Measurements from ENCODE around the gene PASK. TPM values are rescaled to one million over a fixed set of nuclear protein-coding genes. Genes with fewer than 3 reads are reported as not detected.

PASK gene
- polyA plus RNA-seq, 1 donor from 2014 or later = 26.0 TPM

- H3K27me3 ChIP-seq (ENCODE audit: insufficient read depth, low read depth, low read length) = no peaks in the 10 kb centered on the region
- H3K4me2 ChIP-seq (ENCODE audit: low read length) = no peak overlapping the region
- H3K4me3 ChIP-seq (ENCODE audit: low read length) = no peak overlapping the region
These were observed 85.1 kb downstream of the PASK start for GRCh38 chr2:241064008-241064801.

DNA sequence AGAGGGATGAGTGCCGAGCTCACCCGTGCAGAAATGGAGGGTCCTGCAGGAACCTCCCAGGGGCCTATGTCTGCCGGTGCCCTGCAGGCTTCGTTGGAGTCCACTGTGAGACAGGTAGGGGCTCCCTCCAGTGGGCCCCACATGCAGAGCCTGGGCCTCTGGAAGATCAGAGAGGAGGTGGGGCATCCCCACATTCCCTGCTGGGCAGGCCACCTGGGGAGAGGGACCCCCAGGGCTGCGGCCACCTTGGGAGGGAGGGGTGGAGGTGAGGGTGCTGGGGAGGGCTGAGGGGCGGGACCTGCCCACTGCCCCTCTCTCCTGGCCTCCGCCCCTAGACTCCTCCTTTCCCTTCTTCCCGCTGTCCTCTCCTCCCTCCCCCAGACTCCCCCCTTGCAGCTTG is 85.7 kb downstream of the PASK start:
- Histone ChIP-seq H4K20me1 (ENCODE audit: insufficient read depth) (no peaks in the 10 kb centered on the region), H3K27ac (ENCODE audit: low read length) (no peak overlapping the region), H3K4me3 (ENCODE audit: low read length) (no peak overlapping the region), H3K27me3 (ENCODE audit: insufficient read depth, low read depth, low read length) (no peaks in the 10 kb centered on the region), H3K79me2 (replicated peaks; ENCODE audit: insufficient read depth, low read length) (no peaks in the 10 kb centered on the region), H3K9ac (ENCODE audit: low read length) (no peak overlapping the region), H2AFZ (ENCODE audit: low read depth, low read length) (no peak overlapping the region), H3K9me3 (ENCODE audit: low read length) (no peaks in the 10 kb centered on the region), H3K9me2 (ENCODE audit: insufficient read depth, low read length) (no peaks in the 10 kb centered on the region), H3F3A (ENCODE audit: insufficient read depth, low read length, poor library complexity, severe bottlenecking) (no peaks in the 10 kb centered on the region), H3K4me2 (ENCODE audit: low read length) (no peak overlapping the region), H3K36me3 (ENCODE audit: insufficient read depth, low read length) (no peaks in the 10 kb centered on the region)
- TF ChIP-seq EZH2 (IDR thresholded peaks at IDR 0.05; ENCODE audit: borderline replicate concordance, insufficient read depth, low read length, poor library complexity, severe bottlenecking) = no peak
- TF ChIP-seq EP300 (conservative IDR thresholded peaks at IDR 0.05; ENCODE audit: poor library complexity, severe bottlenecking) = no peak
- no peak for TF ChIP-seq SMC3 (conservative IDR thresholded peaks at IDR 0.05; ENCODE audit: poor library complexity)
- no peak for TF ChIP-seq REST (IDR thresholded peaks at IDR 0.05; ENCODE audit: borderline replicate concordance)
- TF ChIP-seq MXI1 (conservative IDR thresholded peaks at IDR 0.05; ENCODE audit: poor library complexity, severe bottlenecking) = no peak
- TF ChIP-seq RAD21 (conservative IDR thresholded peaks at IDR 0.05) = no peak

More at GRCh38 chr2:241064008-241064801, 85.1 kb downstream of the PASK start:
- Histone ChIP-seq H3K9ac (ENCODE audit: low read length) (no peak overlapping the region), H2AFZ (ENCODE audit: low read depth, low read length) (no peak overlapping the region), H3K9me2 (ENCODE audit: insufficient read depth, low read length) (no peaks in the 10 kb centered on the region), H3K27ac (ENCODE audit: low read length) (no peak overlapping the region), H3K36me3 (ENCODE audit: insufficient read depth, low read length) (no peaks in the 10 kb centered on the region), H4K20me1 (ENCODE audit: insufficient read depth) (no peaks in the 10 kb centered on the region), H3K79me2 (replicated peaks; ENCODE audit: insufficient read depth, low read length) (no peaks in the 10 kb centered on the region), H3F3A (ENCODE audit: insufficient read depth, low read length, poor library complexity, severe bottlenecking) (no peaks in the 10 kb centered on the region), H3K9me3 (ENCODE audit: low read length) (no peaks in the 10 kb centered on the region)
- TF ChIP-seq TAF1 (IDR thresholded peaks at IDR 0.05; ENCODE audit: low read depth) (no peak), SMC3 (conservative IDR thresholded peaks at IDR 0.05; ENCODE audit: poor library complexity) (no peak), RAD21 (conservative IDR thresholded peaks at IDR 0.05) (no peak), CTCF (IDR thresholded peaks at IDR 0.05; ENCODE audit: poor library complexity, severe bottlenecking) (no peak), EZH2 (IDR thresholded peaks at IDR 0.05; ENCODE audit: borderline replicate concordance, insufficient read depth, low read length, poor library complexity, severe bottlenecking) (no peak), REST (IDR thresholded peaks at IDR 0.05; ENCODE audit: borderline replicate concordance) (no peak), MXI1 (conservative IDR thresholded peaks at IDR 0.05; ENCODE audit: poor library complexity, severe bottlenecking) (no peak), POLR2AphosphoS5 (IDR thresholded peaks at IDR 0.05) (no peak), EP300 (conservative IDR thresholded peaks at IDR 0.05; ENCODE audit: poor library complexity, severe bottlenecking) (no peak)
